KMS-11 (cell line): ENCODE results near the gene PSMG2.
"Not testable (repeated sequence)": the region's sequence is repeated elsewhere in the genome, so short reads cannot be mapped to it uniquely, and the experiment has no call there.

Experiments used
- H2AFZ ChIP-seq: fragments of 200-600 bp; sonication (generic); 2 replicates; pipeline ENCODE4 v1.6.1; 2016; ENCODE audit warnings: antibody characterized with exemption, mixed run types, low read depth
- H3K27ac ChIP-seq: fragments of 200-600 bp; sonication (generic); 2 replicates; pipeline ENCODE4 v1.6.1; 2016; ENCODE audit warnings: mild to moderate bottlenecking, mixed run types
- H3K27me3 ChIP-seq: fragments of 200-600 bp; sonication (generic); 2 replicates; pipeline ENCODE4 v1.6.1; 2017; ENCODE audit warnings: mild to moderate bottlenecking, low read depth, mixed run types, moderate library complexity; ENCODE audit not compliant: insufficient read depth
- H3K36me3 ChIP-seq: fragments of 200-600 bp; sonication (generic); 2 replicates; pipeline ENCODE4 v1.6.1; 2017; ENCODE audit warnings: mild to moderate bottlenecking, mixed run types; ENCODE audit not compliant: insufficient read depth
- H3K4me1 ChIP-seq: fragments of 200-600 bp; sonication (generic); 2 replicates; pipeline ENCODE4 v1.6.1; 2016; ENCODE audit warnings: mild to moderate bottlenecking, low read depth, mixed run types; ENCODE audit not compliant: poor library complexity, severe bottlenecking
- H3K4me2 ChIP-seq: fragments of 200-600 bp; sonication (generic); 2 replicates; pipeline ENCODE4 v1.7.0; 2016; ENCODE audit warnings: mild to moderate bottlenecking, mixed run types
- H3K4me3 ChIP-seq: fragments of 200-600 bp; sonication (generic); IDR thresholded peaks from 2 replicates; pipeline ENCODE4 v1.6.1; 2017; ENCODE audit warnings: low read depth, low read length, mixed read lengths; ENCODE audit not compliant: insufficient read depth
- H3K79me2 ChIP-seq: fragments of 200-600 bp; sonication (generic); 2 replicates; pipeline ENCODE4 v1.6.1; 2016; ENCODE audit warnings: low read depth, mixed run types; ENCODE audit not compliant: insufficient read depth
- H3K9ac ChIP-seq: fragments of 200-600 bp; sonication (generic); 2 replicates; pipeline ENCODE4 v1.6.1; 2016; ENCODE audit warnings: mild to moderate bottlenecking, mixed run types
- H4K20me1 ChIP-seq: fragments of 200-600 bp; sonication (generic); 2 replicates; pipeline ENCODE4 v1.6.1; 2016; ENCODE audit warnings: mild to moderate bottlenecking, mixed run types; ENCODE audit not compliant: insufficient read depth
- TF ChIP-seq, protein P1 (sequence below): fragments of 200-600 bp; sonication (generic); conservative IDR thresholded peaks from 2 replicates; pipeline ENCODE4 v1.6.1; 2017; ENCODE audit warnings: low read depth, mild to moderate bottlenecking, antibody characterized with exemption, low read length, moderate library complexity, mixed read lengths

Gene PSMG2

DNA sequence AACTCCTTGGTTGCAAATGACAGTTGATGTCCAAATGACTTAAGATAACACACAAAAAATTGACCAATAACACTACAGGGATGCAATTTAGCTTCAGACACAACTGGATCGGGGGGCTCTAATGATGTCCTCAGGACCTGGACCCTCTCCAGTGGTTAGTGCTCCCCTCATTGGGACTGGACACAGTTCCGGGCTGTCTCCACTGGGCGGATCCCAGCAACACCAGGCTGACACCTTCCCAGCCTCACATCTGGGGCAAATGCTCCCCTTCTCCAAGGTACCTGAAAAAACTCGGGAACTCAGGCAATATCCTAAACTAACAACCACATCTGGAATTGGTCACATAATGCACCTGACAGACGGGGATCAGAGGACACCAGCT lies 48.7 kb downstream of the PSMG2 start:
- TF ChIP-seq, protein P1, sequence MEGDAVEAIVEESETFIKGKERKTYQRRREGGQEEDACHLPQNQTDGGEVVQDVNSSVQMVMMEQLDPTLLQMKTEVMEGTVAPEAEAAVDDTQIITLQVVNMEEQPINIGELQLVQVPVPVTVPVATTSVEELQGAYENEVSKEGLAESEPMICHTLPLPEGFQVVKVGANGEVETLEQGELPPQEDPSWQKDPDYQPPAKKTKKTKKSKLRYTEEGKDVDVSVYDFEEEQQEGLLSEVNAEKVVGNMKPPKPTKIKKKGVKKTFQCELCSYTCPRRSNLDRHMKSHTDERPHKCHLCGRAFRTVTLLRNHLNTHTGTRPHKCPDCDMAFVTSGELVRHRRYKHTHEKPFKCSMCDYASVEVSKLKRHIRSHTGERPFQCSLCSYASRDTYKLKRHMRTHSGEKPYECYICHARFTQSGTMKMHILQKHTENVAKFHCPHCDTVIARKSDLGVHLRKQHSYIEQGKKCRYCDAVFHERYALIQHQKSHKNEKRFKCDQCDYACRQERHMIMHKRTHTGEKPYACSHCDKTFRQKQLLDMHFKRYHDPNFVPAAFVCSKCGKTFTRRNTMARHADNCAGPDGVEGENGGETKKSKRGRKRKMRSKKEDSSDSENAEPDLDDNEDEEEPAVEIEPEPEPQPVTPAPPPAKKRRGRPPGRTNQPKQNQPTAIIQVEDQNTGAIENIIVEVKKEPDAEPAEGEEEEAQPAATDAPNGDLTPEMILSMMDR, result no peak
- no peaks in the 10 kb centered on the region for H3K36me3 ChIP-seq
- H3K4me1 ChIP-seq, result peaks cover 64% of the 10 kb centered on the region
- no peak overlapping the region; the same call in 1 of the 2 replicates for H2AFZ ChIP-seq
- H4K20me1 ChIP-seq, result no peaks in the 10 kb centered on the region
- H3K9ac ChIP-seq, result no peak overlapping the region
- H3K27me3 ChIP-seq, result no peaks in the 10 kb centered on the region
- H3K27ac ChIP-seq, result peak overlapping the region; percentile 96
- no peak overlapping the region for H3K4me3 ChIP-seq
- peak overlapping the region; percentile 89; the same call in 1 of the 2 replicates for H3K4me2 ChIP-seq
- no peaks in the 10 kb centered on the region for H3K79me2 ChIP-seq

DNA sequence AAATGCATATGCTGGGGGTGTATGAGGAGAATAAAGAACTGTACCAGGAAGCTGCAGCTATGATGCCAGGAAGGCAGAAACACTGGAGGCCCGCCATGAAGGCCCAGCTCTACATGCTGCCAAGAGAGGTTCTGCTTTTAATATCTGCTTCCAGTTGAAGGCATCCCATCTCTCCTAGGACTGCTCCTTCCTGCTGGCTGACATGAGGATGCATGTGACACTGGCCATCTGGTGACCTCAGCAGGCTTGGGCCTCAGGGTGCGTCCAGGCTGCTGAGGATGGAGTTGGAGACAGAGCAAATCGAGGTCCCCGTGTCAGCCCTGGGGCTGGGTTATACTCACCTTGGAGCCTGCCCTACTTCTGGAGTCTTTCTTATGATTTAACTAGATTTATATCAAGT lies 49.0 kb downstream of the PSMG2 start:
- no peak overlapping the region for H3K4me3 ChIP-seq
- no peak overlapping the region for H3K4me2 ChIP-seq
- peak overlapping the region; percentile 96; the same call in 1 of the 2 replicates for H3K27ac ChIP-seq
- H4K20me1 ChIP-seq, result no peaks in the 10 kb centered on the region
- H3K36me3 ChIP-seq, result no peaks in the 10 kb centered on the region
- H3K9ac ChIP-seq, result no peak overlapping the region
- H3K27me3 ChIP-seq, result no peaks in the 10 kb centered on the region
- H2AFZ ChIP-seq, result no peak overlapping the region; the same call in 1 of the 2 replicates
- H3K4me1 ChIP-seq, result peaks cover 63% of the 10 kb centered on the region
- TF ChIP-seq, protein P1, result no peak
- no peaks in the 10 kb centered on the region for H3K79me2 ChIP-seq

DNA sequence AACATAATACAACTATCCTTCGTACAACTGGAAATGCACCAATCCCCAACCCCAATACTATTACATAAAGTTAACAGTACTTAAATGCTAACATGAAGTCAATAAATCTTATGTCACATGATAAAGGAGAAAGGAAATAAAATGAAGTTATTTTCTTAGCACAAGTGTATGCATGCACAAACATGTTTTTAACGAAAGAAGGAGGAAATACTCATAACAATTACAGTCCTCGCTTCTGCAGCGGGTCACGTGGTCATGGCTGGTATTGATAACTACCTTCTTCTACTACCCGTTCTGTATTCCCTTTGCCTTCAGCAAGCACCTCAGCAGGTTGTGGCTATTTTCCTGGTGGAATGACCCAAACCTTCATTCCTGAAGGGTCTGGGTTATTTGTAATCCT lies 51.7 kb downstream of the PSMG2 start:
- H3K4me1 ChIP-seq, result peaks cover 37% of the 10 kb centered on the region
- H3K27me3 ChIP-seq, result no peaks in the 10 kb centered on the region
- no peaks in the 10 kb centered on the region for H3K79me2 ChIP-seq
- H3K9ac ChIP-seq, result no peak overlapping the region
- H3K27ac ChIP-seq, result no peak overlapping the region
- no peak overlapping the region for H3K4me3 ChIP-seq
- no peak overlapping the region for H2AFZ ChIP-seq
- no peaks in the 10 kb centered on the region for H3K36me3 ChIP-seq
- no peaks in the 10 kb centered on the region for H4K20me1 ChIP-seq
- no peak overlapping the region for H3K4me2 ChIP-seq
- TF ChIP-seq, protein P1, result no peak

DNA sequence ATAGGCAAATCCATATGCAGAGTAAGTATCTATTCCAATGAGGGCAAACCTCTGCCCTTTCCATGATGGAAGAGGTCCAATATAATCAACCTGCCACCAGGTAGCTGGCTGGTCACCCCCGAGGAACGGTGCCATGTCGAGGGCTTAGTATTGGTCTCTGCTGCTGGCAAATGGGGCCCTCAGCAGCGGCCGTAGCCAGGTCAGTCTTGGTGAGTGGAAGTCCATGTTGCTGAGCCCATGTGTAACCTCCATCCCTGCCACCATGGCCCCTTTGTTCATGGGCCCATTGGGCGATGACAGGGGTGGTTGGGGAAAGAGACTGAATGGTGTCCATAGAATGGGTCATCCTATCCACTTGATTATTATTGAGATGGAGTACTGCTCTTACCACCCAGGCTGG lies 52.8 kb downstream of the PSMG2 start:
- not testable (repeated sequence) for H2AFZ ChIP-seq, H3K4me2 ChIP-seq
- peaks cover 28% of the 10 kb centered on the region for H3K4me1 ChIP-seq

DNA sequence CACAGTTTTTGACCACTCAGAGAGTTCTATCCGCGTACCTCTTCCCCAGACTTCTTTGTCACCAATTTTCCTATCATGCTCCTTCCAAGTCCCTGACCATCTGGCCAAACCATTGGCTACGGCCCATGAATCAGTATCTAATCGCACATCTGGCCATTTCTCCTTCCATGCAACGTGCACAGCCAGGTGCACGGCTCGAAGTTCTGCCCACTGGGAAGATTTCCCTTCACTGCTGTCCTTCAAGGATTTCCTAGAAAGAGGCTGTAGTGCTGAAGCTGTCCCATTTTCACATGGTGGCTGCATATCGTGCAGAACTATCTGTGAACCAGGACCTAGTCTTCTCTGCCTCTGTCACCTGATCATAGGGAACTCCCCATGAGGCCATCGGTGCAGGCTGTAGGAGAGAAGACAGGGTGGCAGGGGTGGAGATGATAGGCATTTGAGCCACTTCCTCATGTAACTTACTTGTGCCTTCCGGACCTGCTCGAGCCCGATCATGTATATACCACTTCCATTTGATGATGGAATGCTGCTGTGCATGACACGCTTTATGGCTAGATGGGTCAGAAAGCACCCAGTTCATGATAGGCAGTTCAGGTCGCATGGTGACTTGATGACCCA lies 53.9 kb downstream of the PSMG2 start:
- H3K4me3 ChIP-seq, H3K27ac ChIP-seq, H3K9ac ChIP-seq, H4K20me1 ChIP-seq, H3K4me2 ChIP-seq, H2AFZ ChIP-seq, H3K36me3 ChIP-seq, H3K27me3 ChIP-seq, H3K79me2 ChIP-seq: not testable (repeated sequence)
- H3K4me1 ChIP-seq, result peaks cover 17% of the 10 kb centered on the region

More for the DNA sequence above, 52.8 kb downstream of the PSMG2 start:
- not testable (repeated sequence) for H3K27ac ChIP-seq, H3K27me3 ChIP-seq, H3K9ac ChIP-seq, H4K20me1 ChIP-seq, H3K4me3 ChIP-seq, H3K36me3 ChIP-seq, H3K79me2 ChIP-seq

DNA sequence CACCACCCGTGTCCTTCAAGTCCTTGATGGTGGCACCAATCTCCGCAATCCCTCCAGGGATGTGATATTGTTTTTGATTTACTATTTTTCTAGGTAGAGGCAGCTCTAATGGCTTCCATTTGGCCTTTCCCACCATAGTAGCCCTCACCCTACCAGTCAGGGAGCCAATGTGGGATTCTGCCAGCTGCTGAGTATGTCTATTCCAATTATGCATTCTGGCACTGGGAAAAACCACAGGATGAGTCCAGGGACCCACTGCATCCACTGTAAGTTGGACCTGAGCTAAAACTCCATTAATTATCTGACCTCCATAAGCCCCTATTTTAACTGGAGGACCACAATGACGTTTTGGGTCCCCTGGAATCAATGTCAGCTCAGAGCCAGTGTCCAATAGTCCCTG lies 55.7 kb downstream of the PSMG2 start:
- not testable (repeated sequence) for H3K27ac ChIP-seq

More for the DNA sequence above, 55.7 kb downstream of the PSMG2 start:
- not testable (repeated sequence) for H2AFZ ChIP-seq, H3K4me3 ChIP-seq, H3K79me2 ChIP-seq, H3K4me1 ChIP-seq, H3K9ac ChIP-seq, H3K27me3 ChIP-seq, H4K20me1 ChIP-seq, H3K4me2 ChIP-seq, H3K36me3 ChIP-seq
